ENCODE measurements around the gene RICTOR.

RICTOR gene

DNA sequence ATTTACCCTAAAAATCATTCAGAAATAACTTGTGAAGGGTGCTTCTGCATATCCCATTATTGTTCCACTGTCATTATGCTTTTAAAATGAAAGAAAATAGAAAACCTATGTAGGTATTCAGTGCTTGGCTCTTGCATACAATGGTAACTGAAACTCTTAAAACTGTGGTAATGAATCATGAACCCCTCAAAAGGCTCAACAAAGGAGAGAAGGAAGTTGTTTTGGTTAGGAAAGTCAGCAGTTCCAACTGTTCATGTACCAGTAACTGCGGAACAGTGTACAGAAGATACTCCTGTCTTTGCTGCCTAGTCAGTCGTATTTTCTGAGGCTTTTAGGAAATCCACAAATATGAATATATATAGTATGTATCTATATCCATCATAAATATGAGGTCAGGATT is 132.3 kb downstream of the RICTOR start:
- H3K4me3 Mint-ChIP-seq = no peak overlapping the region
- H3K4me1 Mint-ChIP-seq (ENCODE audit: low read depth) = no peaks in the 10 kb centered on the region
- intact Hi-C loops (cut with micrococcal nuclease) = no loop called here
- H3K36me3 Mint-ChIP-seq (ENCODE audit: low read depth) = peaks cover 38% of the 10 kb centered on the region
- no peaks in the 10 kb centered on the region for H3K9me3 Mint-ChIP-seq
- H3K27me3 Mint-ChIP-seq = no peaks in the 10 kb centered on the region
- H3K27ac Mint-ChIP-seq = no peak overlapping the region

DNA sequence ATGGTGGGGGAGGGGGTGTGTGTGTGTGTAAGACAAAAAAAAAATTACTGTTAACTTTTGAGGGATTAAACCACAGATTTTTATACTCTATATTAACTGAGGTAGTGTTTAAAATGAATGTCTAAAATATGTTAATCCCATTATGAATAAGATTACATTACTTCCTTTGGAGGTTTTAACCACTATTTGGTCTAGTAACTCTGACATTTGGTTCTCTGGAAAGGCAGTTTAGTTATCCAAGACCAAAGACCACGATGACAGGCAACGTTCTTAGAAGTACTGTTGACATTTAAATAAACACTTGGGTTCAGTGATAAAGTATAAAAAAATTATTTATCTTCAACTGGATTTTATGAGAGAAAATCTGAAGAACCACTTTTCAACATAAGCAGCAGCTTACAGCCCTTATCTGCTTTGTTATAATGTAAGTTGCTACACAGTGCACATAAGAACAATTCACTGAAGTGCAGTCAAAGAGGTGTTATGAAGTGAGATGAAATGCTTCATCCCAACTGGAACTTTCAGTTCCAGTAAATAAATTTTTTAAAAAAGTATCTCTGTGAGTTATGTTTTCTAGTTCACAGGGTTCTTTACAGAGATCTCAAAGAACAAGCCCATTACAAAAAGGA is 133.9 kb downstream of the RICTOR start:
- Mint-ChIP-seq H3K9me3 (no peaks in the 10 kb centered on the region), H3K27ac (no peak overlapping the region), H3K4me1 (ENCODE audit: low read depth) (no peaks in the 10 kb centered on the region), H3K4me3 (no peak overlapping the region), H3K36me3 (ENCODE audit: low read depth) (peaks cover 32% of the 10 kb centered on the region), H3K27me3 (no peaks in the 10 kb centered on the region)
- intact Hi-C loops (cut with micrococcal nuclease) = no loop called here

DNA sequence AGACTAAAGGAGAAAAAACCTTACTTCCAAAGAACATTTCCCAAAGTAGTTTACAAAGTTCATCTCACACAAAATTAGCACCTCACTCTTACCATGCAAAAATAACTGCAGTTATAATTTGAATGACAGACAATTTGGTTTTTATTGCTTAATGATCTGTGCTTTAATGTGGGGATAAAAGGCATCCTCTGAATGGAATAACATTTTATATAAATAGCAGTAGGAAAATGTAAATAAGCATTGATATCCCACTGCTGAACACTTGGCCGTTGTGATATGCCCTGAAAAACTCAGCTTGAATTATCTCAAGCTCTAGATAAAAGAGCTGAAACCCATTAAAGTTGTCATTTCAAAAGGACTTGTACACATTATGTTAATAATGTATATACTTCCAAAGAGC is 135.2 kb downstream of the RICTOR start:
- Mint-ChIP-seq H3K4me1 (ENCODE audit: low read depth) (no peaks in the 10 kb centered on the region), H3K4me3 (no peak overlapping the region), H3K27ac (no peak overlapping the region), H3K27me3 (no peaks in the 10 kb centered on the region), H3K9me3 (no peaks in the 10 kb centered on the region), H3K36me3 (ENCODE audit: low read depth) (peaks cover 27% of the 10 kb centered on the region)
- intact Hi-C loops (cut with micrococcal nuclease) = no loop called here

DNA sequence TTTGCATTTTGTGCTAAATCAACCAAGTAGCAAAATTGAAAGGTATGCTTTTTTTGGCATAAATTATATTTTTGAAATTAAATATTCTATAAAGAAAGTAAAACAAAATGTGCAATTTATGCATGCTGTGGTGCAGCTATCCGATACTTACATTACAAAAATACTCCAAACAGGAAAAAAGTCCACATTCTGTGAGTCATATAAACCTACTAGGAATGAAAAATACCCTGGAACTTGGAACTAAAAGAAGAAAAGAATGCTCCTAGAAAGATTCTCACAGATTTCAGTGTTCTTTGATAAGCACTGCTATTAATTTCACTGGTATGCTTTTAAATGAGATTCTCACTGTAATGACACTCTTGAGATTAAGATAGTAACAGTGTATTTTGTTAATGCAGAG is 135.8 kb downstream of the RICTOR start:
- intact Hi-C loops (cut with micrococcal nuclease) = no loop called here
- H3K4me1 Mint-ChIP-seq (ENCODE audit: low read depth) = no peaks in the 10 kb centered on the region
- H3K4me3 Mint-ChIP-seq = no peak overlapping the region
- peaks cover under 1% of the 10 kb centered on the region for H3K27me3 Mint-ChIP-seq
- H3K9me3 Mint-ChIP-seq = no peaks in the 10 kb centered on the region
- H3K27ac Mint-ChIP-seq = no peak overlapping the region
- H3K36me3 Mint-ChIP-seq (ENCODE audit: low read depth) = peaks cover 24% of the 10 kb centered on the region

DNA sequence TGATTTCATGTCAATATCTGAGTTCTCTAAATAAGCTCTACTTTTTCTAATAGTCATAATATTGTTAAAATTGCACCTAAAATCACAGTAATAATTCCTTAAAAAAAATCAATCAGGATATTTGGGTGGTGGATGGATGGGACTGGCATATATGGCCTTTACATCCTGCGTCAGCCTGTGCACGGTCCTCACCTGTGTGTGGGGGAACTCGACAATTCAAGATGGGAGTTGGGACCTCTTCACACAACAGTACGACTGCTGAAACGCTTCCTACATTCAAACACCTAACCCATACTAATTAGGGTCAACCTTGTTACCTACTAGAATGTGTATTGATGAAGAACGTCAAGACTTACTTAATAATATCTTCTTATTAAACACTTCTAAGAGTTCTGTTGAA is 137.9 kb downstream of the RICTOR start:
- H3K27me3 Mint-ChIP-seq = peaks cover 5% of the 10 kb centered on the region
- no peak overlapping the region for H3K4me3 Mint-ChIP-seq
- peaks cover 8% of the 10 kb centered on the region for H3K36me3 Mint-ChIP-seq (ENCODE audit: low read depth)

DNA sequence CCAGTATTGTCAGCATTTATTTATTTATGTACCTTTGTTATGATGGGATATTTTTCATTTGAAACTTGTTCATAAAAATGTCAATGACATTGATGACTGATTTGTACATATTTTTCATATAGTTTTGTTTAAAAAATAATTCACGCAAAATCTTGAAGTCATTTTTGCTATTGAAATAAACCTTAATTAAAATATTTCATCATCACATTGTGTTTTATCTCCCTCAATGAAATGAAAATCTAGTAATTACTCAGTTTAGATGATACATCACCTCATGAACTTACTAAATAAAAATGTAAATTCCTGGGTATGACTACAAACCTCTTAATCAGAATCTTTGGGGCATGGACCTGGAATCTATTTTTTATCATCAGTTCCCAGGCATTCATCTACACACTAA is 138.8 kb downstream of the RICTOR start:
- no peaks in the 10 kb centered on the region for H3K9me3 Mint-ChIP-seq

More for the DNA sequence above, 137.9 kb downstream of the RICTOR start:
- no peaks in the 10 kb centered on the region for H3K4me1 Mint-ChIP-seq (ENCODE audit: low read depth)
- no peak overlapping the region for H3K27ac Mint-ChIP-seq
- no peaks in the 10 kb centered on the region for H3K9me3 Mint-ChIP-seq
- intact Hi-C loops (cut with micrococcal nuclease) = no loop called here

DNA sequence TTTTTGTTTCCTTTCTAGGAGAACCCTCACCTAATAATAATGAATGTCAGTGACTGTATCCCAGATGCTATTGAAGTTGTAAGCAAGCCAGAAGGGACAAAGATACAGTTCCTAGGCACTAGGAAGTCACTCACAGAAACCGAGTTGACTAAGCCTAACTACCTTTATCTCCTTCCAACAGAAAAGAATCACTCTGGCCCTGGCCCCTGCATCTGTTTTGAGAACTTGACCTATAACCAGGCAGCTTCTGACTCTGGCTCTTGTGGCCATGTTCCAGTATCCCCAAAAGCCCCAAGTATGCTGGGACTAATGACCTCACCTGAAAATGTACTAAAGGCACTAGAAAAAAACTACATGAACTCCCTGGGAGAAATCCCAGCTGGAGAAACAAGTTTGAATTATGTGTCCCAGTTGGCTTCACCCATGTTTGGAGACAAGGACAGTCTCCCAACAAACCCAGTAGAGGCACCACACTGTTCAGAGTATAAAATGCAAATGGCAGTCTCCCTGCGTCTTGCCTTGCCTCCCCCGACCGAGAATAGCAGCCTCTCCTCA is 141.3 kb downstream of the RICTOR start:
- Mint-ChIP-seq H3K27me3 (peaks cover 20% of the 10 kb centered on the region), H3K9me3 (no peaks in the 10 kb centered on the region), H3K4me1 (ENCODE audit: low read depth) (no peaks in the 10 kb centered on the region), H3K27ac (no peak overlapping the region), H3K4me3 (no peak overlapping the region), H3K36me3 (ENCODE audit: low read depth) (peaks cover 8% of the 10 kb centered on the region)
- intact Hi-C loops (cut with micrococcal nuclease) = no loop called here

More for the DNA sequence above, 138.8 kb downstream of the RICTOR start:
- H3K4me1 Mint-ChIP-seq (ENCODE audit: low read depth) = no peaks in the 10 kb centered on the region
- H3K36me3 Mint-ChIP-seq (ENCODE audit: low read depth) = peaks cover 8% of the 10 kb centered on the region
- no peak overlapping the region for H3K4me3 Mint-ChIP-seq
- intact Hi-C loops (cut with micrococcal nuclease) = no loop called here
- peaks cover 9% of the 10 kb centered on the region for H3K27me3 Mint-ChIP-seq
- H3K27ac Mint-ChIP-seq = no peak overlapping the region

DNA sequence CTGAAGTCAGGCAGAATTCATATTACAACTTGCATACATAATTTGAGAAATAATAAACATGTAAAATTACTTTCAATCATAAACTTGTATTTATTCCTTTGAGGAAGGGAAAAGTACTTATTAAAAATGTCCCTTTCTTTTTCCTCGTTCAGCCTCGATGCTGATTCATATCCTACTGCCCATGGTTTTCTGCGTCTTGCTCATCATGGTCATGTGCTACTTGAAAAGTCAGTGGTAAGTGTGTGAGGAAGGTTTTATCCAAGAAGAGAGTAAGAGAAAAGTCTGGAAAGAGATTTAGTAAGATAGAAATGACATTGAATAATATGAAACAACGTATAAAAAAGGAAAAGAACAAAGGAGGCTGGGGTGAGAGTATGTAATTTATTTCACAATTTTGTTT is 142.5 kb downstream of the RICTOR start:
- Mint-ChIP-seq H3K27me3 (peaks cover 24% of the 10 kb centered on the region), H3K4me1 (ENCODE audit: low read depth) (no peaks in the 10 kb centered on the region), H3K27ac (no peak overlapping the region), H3K9me3 (no peaks in the 10 kb centered on the region), H3K4me3 (no peak overlapping the region), H3K36me3 (ENCODE audit: low read depth) (no peaks in the 10 kb centered on the region)
- intact Hi-C loops (cut with micrococcal nuclease) = no loop called here

DNA sequence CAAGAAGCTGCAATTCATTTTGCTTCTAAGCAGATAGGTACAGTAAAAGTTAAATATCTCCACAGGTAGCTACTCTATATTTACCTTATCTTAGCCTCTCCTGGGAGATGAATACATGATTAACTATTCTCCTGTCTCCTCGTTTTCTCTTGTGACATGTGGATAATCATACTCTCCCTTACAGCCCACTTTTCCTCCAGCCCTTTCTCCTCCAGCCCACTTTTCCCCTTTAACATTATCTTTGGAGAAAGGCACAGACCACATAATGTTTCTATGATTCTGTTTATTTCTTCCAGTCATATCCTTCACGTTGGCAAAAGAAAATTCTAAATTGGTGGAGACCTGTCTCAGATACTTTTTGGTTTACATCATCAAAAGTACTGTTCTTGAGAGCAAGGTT is 144.4 kb downstream of the RICTOR start:
- H3K4me1 Mint-ChIP-seq (ENCODE audit: low read depth) = no peaks in the 10 kb centered on the region
- no peak overlapping the region for H3K27ac Mint-ChIP-seq
- H3K9me3 Mint-ChIP-seq = no peaks in the 10 kb centered on the region
- H3K36me3 Mint-ChIP-seq (ENCODE audit: low read depth) = no peaks in the 10 kb centered on the region
- intact Hi-C loops (cut with micrococcal nuclease) = no loop called here
- no peak overlapping the region for H3K4me3 Mint-ChIP-seq
- H3K27me3 Mint-ChIP-seq = peaks cover 35% of the 10 kb centered on the region

DNA sequence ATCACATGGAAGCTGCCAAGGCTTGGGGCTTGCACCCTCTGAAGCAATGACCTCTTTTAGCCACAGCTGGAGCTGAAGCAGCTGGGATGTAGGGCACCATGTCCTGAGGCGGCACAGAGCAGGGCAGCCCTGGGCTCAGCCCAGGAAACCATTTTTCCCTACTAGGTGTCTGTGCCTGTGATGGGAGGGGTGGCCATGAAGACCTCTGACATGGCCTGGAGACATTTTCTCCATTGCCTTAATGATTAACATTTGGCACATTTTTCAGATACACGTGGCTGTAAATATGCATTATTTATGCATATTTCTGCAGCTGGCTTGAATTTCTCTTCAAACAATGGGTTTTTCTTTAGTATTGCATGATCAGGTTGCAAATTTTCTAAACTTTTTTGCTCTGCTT is 146.7 kb downstream of the RICTOR start:
- Mint-ChIP-seq H3K4me3 (no peak overlapping the region), H3K36me3 (ENCODE audit: low read depth) (no peaks in the 10 kb centered on the region), H3K9me3 (no peaks in the 10 kb centered on the region), H3K4me1 (ENCODE audit: low read depth) (no peaks in the 10 kb centered on the region), H3K27ac (no peak overlapping the region), H3K27me3 (peaks cover 43% of the 10 kb centered on the region)
- intact Hi-C loops (cut with micrococcal nuclease) = no loop called here

DNA sequence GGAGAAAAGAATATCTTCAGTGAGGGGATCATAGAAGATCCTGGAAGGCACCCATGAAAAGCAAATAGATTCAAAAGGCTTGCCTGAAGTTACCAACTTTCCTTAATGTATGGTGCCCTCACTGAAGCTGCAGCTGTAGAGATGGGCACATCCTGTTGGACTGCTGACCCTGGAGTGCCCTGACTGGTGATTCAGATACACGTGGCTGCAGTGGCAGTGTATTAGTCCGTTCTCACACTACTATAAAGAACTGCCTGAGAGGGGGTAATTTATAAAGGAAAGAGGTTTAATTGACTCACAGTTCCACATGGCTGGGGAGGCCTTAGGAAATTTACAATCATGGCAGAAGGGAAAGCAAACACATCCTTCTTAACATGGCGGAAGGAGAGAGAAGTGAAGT is 148.1 kb downstream of the RICTOR start:
- H3K27me3 Mint-ChIP-seq = peaks cover 50% of the 10 kb centered on the region
- intact Hi-C loops (cut with micrococcal nuclease) = no loop called here
- no peaks in the 10 kb centered on the region for H3K9me3 Mint-ChIP-seq
- H3K27ac Mint-ChIP-seq = no peak overlapping the region
- H3K4me1 Mint-ChIP-seq (ENCODE audit: low read depth) = no peaks in the 10 kb centered on the region
- no peaks in the 10 kb centered on the region for H3K36me3 Mint-ChIP-seq (ENCODE audit: low read depth)
- H3K4me3 Mint-ChIP-seq = no peak overlapping the region

DNA sequence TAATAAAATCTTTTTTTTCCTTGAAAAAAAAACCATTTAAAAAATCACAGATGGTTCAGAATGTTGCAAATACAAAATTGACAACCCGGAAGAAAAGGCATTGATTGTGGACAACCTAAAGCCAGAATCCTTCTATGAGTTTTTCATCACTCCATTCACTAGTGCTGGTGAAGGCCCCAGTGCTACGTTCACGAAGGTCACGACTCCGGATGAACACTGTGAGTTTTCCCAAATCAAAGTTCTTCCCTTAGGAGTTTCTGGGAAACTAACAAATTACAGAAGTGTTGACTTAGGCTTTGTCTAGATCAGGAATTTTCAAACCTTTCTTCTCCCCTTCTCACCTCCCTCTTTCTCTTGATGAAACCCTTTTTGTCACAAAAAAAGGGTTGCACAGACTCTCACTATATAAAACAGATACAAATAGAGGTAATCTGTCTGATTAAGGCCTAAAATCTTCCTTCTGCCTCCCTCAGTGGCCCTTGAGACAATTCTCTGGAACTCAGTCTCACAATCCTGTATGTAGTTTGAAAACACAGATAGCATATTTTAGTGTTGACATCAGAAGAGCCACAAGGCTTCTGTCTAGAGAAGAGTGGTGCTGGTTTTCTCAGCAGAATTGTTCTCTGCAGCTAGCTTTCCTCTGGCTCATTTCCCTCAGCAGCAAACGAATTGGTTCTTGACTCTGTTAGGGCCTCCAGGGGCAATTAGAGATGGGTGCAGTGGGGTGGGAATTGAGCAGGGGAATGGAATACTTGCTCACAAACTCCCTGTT is 148.9 kb downstream of the RICTOR start:
- Mint-ChIP-seq H3K27ac (no peak overlapping the region), H3K4me3 (no peak overlapping the region), H3K9me3 (no peaks in the 10 kb centered on the region), H3K36me3 (ENCODE audit: low read depth) (no peaks in the 10 kb centered on the region), H3K27me3 (peaks cover 46% of the 10 kb centered on the region), H3K4me1 (ENCODE audit: low read depth) (no peaks in the 10 kb centered on the region)
- intact Hi-C loops (cut with micrococcal nuclease) = no loop called here

DNA sequence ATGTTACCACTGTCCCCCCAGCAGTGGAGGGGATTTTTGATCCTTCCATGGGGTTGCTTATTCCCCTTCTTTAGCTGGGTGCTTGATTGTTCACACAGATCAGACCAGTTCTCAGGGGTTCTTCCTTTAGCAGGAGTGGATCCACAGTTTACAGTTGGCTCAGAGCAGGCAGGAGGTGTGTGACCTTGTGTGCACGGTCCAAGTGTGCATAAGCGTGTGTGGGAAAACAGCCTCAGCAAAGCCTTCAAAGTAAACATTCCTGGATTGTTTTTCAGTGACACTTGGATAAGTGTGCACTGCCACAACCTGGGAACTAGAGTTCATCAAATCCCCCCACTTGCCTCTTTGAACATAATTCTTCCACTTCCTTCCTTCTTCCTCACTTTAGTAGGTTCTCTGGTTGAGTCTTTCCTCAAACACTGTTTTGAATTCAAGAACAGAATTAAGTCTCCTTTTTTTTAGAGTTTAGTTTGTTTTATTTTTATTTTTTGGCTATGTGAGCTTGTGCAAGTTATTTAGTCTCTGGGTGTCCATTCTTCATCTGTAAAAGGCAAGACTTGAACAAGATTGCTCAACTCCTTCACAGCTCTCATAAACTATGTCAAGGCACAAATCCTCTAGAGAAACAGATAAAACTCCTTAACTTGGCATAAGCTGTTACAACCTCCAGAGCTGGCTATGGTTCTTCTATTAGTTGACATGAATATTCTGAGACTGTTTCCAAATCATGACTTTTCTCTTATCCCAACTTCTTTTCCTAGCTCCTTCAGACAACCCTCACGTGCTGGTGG is 150.3 kb downstream of the RICTOR start:
- H3K27me3 Mint-ChIP-seq = peaks cover 41% of the 10 kb centered on the region

DNA sequence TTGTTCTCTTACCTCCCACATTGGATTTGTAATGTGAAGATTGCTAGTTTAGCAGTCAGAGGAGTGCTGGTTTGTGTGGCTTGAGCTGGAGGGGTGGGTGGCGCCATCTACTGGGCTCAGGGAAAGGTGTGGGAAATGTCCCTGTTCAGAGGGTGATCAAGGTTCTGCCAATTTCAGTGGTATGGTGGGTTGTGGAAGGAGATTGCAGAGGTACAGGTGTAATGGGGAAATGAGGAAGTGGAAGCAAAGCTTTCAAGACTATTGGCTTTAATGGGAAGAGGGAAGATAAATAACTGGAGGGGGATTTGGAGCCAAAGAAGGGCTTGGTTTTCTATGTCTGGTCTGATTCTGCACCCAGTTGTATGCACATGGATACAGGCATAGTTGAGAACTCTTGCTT is 152.0 kb downstream of the RICTOR start:
- Mint-ChIP-seq H3K9me3 (no peaks in the 10 kb centered on the region), H3K27me3 (peaks cover 43% of the 10 kb centered on the region), H3K27ac (no peak overlapping the region), H3K4me1 (ENCODE audit: low read depth) (no peaks in the 10 kb centered on the region), H3K4me3 (no peak overlapping the region), H3K36me3 (ENCODE audit: low read depth) (no peaks in the 10 kb centered on the region)
- intact Hi-C loops (cut with micrococcal nuclease) = loop anchor here (5.0 kb wide), 1 partner anchor 480 kb away; no protein-coding TSS in a partner anchor

More for the DNA sequence above, 150.3 kb downstream of the RICTOR start:
- Mint-ChIP-seq H3K4me1 (ENCODE audit: low read depth) (no peaks in the 10 kb centered on the region), H3K27ac (no peak overlapping the region), H3K36me3 (ENCODE audit: low read depth) (no peaks in the 10 kb centered on the region), H3K4me3 (no peak overlapping the region), H3K9me3 (no peaks in the 10 kb centered on the region)
- intact Hi-C loops (cut with micrococcal nuclease) = loop anchor here (5.0 kb wide), 1 partner anchor 482 kb away; no protein-coding TSS in a partner anchor
